Activated CD8-positive, alpha-beta memory T cell treated with anti-CD3 and anti-CD28 coated beads, Interleukin-2, amount 50 U/mL, for 24 hours (primary cell): Measurements from ENCODE around the gene FTCDNL1.

Source experiments
- DNase-seq: peaks from one replicate; pipeline ENCODE4 v3.0.0-alpha.2; 2020; ENCODE audit errors: extremely low read depth

FTCDNL1 gene

GRCh38 chr2:199850718-199851500 lies at the start of gene FTCDNL1:
Gene FTCDNL1, minus strand, starts transcription at chr2:199851192. Its CDS starts 2,230 bp downstream, at chr2:199848962.
- DNase-seq: peak; percentile 28

GRCh38 chr2:199896617-199897016 lies 45.6 kb upstream of the FTCDNL1 start:
- no peak for DNase-seq

DNA sequence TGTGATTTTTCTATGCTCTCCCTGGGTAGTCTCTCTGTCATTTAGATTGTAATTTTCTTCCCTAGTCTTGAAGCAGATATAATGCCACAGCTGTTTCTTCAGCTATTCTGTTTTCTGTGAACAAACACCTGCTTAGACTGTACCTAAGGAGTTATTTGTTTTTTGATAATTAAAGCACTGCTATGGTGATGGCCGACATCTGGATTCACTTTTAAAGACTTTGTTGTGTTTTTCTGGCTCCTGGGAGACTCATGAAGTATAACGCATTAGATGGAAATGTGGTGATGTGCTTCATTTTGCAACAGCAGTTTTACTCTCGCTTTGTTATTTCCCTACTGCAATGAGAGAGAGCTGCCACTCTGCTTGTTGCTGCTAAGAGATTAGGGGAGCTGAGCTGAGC lies 44.4 kb upstream of the FTCDNL1 start:
- DNase-seq: no peak

GRCh38 chr2:199883474-199884212 lies 32.7 kb upstream of the FTCDNL1 start:
- no peak for DNase-seq

GRCh38 chr2:199882667-199883066 lies 31.7 kb upstream of the FTCDNL1 start:
- DNase-seq: no peak

GRCh38 chr2:199875400-199875799 lies 24.4 kb upstream of the FTCDNL1 start:
- no peak for DNase-seq

- DNase-seq: no peak
These were observed 23.2 kb upstream of the FTCDNL1 start for GRCh38 chr2:199874209-199874608.

DNA sequence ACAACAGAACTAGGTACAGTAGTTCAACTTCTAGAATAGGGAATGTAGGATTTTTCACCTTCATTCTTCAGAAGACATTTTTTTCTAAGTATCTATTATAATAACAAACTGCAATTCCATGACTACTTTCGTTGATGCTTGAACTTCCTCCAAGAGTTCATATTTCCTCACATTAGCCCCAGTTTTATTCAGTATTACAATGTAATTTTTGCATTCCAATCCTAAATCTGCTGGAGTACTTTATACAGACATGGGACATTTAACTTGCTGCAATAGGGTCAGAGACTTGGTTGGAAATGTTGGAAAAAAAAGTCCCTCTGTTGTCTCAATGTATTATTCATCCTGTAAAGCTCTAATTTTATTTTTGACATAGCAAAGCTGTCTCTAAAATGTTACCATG lies 19.6 kb upstream of the FTCDNL1 start:
- DNase-seq: no peak

DNA sequence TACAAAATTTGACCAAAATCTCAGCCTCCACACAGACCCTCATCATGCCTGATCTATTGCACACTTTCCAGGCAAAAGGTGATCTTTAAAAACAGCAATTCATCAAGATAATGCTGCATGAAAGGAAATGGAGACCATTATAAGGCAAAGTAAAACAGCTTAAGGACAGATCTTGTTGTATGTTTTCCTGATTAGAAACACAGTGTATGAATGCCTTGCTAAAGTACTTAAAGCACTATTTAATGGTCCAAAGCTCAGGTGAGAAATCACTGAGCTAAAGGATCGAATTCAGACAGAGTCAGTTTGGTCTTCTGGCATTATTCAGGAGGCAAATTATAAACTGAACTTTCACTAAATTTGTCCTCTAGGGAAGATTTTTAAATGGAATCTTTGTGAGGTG lies 18.7 kb upstream of the FTCDNL1 start:
- no peak for DNase-seq

DNA sequence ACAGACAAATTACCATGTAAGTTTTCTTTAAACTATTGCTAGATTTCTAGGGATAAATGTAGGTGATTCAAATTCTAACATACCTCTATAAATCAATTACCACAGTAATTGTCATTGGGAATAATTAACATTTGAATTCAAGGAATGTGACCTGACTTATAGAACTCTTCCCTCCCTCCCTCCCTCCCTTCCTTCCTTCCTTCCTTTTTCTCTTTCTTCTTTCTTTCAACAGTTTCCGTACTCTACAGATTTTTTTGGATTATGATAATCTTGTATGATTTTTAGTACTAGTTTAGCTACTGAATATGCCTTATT lies 18.2 kb upstream of the FTCDNL1 start:
- no peak for DNase-seq

GRCh38 chr2:199868431-199869226 lies 17.6 kb upstream of the FTCDNL1 start:
- DNase-seq: no peak

- DNase-seq: no peak
These were observed 14.9 kb upstream of the FTCDNL1 start for GRCh38 chr2:199865905-199866304.

DNA sequence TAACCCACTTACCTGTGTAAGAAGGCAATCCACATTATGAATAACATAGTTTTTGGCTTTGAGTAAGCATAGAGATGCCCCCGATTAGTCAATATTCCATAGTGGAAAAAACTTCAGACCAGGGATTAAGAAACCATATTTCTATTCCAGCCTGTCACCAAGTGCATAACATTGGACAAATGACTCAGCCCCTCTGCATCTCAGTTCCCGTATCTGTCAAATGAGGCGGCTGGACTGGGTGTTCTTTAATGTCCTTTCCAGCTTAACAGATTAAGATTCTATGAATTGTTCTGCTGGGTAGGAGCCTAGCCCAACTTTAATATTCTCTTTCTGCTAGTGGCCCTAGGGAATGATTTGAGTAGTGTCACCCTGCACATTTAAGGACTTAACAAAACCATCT lies 11.8 kb upstream of the FTCDNL1 start:
- no peak for DNase-seq

GRCh38 chr2:199861132-199861774 lies 10.3 kb upstream of the FTCDNL1 start:
- no peak for DNase-seq

- DNase-seq: no peak
These were observed 4.8 kb upstream of the FTCDNL1 start for GRCh38 chr2:199855812-199856211.

DNA sequence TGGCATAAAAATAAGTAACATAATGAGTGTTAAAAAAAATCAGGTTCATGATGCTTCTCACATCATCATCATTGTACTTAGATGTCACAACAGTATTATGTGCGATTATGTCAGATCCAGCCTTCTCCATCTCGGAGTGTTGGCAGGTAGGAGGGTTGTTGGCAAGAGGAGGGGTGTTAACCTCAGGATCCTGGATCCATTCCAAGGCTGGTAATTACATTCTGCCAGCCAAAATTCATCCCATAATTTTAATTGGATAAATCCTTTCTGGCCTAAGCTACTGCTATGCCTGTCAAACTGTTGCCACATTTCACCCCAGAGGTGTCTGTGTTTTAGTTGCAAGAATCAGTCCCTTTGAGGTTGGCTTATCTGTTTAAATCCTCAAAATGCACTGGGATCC lies 891 bp upstream of the FTCDNL1 start:
- DNase-seq: no peak

GRCh38 chr2:199851501-199851810 lies 464 bp upstream of the FTCDNL1 start:
- no peak for DNase-seq

DNA sequence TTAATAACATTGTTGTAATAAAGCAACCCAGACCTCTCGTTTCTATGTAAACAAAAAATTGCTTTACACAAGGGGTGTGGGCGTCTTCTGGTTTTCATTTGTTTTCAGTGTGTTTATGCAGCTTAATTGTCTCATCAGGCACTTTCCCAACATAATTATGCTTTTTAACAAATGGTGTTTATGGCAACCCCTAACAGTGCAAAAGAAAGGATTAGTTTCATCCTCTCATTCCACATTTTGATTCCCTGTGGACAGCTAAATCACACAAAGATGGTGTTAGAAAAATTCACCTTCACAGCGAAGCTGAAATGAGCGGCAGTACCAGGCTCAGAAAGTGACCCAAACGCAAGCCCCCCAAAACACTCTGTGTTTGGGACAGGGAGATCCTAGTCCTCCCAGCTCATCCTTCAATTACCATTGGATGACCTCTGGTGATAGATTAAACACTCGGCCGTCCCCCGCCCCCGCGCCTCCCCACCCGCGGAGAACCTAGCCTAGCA lies 724 bp downstream of the FTCDNL1 start:
- no peak for DNase-seq

- DNase-seq: no peak
These were observed 2.4 kb downstream of the FTCDNL1 start for GRCh38 chr2:199848389-199849130.

GRCh38 chr2:199847181-199847864 lies 3.7 kb downstream of the FTCDNL1 start:
- DNase-seq: no peak
